Stimulated activated CD8-positive, alpha-beta memory T cell treated with anti-CD3 and anti-CD28 coated beads, Interleukin-15, amount 100 ng/mL, for 48 hours (primary cell): ENCODE data around the gene EVX2.

Source experiments
- DNase-seq, 2 donors: peaks; one replicate each; pipeline ENCODE4 v3.0.0-alpha.2; 2020; ENCODE audit warnings: low read depth in 2 of 2

The EVX2 gene

DNA sequence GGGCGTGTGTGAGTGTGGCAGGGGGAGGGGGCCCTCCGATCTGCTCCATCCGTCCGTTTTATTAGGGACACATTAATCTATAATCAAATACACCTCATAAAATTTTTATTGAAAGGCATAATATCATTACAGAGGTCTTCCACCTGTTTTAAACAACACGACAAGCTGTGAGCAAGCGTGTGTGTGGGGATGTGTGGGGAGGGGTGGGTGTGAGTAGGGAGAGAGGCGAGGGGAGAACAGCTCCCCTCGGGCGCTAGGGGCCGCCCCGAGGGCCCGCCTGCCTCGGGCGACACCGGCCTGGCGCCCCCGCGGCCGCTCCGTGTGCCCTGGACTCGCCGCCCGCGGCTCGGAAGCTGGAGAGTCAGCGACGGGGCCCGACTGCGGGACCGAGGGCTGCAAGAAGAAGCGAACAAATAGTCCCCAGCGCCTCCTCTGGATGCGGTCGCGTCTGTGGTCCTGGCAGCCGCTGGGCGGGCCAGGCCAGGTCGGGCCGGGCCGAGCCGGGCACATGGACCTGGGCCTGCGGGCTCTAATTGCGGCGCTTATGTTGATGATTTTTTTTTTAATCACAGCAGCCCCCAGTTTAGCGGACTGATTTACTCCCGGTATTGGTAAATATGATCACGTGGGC is 38.4 kb upstream of the EVX2 start:
- DNase-seq = no peak

DNA sequence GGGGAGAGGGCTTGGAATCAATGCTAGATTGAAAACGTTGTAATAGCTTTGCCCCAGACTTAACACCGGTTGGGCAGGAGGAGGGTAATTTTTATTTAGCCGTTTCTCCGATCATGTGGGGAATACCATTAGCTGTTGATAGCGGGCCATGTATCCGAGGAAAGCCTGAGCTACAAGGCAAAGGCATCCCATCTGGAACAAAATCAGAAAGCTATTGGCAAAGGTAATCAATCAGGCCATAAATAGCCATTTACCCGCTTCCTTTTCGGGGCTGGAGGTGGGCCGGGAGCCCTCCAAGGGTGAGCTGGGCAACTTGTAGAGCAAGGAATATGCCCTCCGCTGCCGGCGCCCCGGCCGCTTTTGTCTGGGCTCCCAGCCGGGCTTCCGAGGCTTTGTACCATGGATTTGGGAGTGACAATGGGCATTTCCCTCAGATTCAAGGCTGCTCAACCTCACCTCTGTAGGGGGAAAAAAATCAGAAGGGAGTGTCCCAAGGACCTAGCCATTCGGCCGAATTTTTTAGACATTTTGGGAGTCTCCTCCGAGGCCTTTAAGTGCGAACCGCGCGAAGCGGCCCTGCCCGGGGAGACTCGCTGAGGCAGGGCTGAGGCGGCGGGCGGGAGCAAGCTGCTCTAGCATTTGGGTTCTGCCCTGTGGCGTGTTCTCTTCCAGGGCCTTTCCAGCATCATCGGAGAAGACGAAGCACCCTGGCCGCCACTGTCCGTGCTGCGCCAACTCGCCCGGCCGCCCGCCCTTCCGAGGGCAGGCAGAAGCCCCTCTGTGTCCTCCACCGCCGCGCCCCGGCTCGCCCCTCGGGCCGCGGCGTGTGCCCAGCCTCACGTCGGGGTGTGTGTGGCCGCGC is 37.7 kb upstream of the EVX2 start:
- DNase-seq = no peak

DNA sequence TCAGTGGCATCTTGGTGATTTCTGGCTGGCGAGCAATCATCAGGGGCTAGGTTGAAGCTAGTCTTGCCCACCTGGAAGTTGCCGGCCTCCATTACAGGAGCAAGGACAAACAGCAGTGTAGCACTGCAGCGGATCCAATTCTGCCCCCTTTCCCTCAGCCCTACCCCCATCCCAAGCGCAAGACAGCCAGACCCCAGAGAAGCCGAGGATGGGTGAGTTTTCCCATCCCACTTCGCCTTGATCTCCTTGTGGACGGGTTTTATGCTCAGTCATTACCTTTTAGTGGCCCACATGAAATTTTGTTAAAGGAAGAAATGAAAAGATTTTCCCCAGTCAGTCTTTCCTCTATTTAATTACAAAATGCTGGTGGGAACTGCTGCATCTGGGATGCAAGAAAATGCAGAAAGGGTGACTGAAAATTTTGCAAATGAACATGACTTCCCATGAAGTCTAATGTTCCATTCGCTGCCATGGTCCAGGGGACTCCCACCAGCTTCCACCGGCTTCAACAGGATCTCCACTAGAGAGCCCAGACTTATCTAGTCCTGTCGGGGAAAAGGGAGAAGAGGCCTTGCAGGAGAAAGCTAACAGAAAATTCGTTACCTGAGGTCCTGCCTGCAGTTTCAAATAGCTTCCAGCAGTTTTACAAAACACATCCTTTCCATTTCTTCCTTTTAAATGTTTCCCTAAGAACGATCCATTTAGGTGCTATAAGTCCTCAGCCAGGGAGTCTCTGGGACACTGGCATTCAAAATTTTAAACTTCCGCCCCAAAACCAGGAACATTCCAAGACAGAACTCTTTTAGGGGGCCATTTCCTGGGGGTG is 36.8 kb upstream of the EVX2 start:
- DNase-seq = no peak

DNA sequence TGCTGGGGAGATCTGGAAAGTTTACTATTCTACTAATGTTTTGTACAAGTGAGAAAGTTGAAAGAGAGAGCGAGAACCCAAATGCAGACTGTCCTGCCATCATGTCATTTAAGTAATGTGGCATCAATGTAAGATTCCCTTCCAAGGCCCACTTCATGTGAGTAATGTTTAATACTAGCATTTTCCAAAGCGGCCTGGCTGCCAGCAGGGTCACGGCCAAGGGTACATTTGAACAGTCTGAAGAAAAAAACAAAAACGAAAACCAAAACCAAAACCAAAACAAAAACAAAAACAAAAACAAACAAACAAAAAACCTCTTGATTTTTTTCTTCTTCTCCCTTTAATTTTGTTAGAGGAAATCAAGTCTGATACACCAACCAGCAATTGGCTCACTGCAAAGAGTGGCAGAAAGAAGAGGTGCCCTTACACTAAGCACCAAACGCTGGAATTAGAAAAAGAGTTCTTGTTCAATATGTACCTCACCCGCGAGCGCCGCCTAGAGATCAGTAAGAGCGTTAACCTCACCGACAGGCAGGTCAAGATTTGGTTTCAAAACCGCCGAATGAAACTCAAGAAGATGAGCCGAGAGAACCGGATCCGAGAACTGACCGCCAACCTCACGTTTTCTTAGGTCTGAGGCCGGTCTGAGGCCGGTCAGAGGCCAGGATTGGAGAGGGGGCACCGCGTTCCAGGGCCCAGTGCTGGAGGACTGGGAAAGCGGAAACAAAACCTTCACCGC is 35.0 kb upstream of the EVX2 start:
- no peak for DNase-seq

DNA sequence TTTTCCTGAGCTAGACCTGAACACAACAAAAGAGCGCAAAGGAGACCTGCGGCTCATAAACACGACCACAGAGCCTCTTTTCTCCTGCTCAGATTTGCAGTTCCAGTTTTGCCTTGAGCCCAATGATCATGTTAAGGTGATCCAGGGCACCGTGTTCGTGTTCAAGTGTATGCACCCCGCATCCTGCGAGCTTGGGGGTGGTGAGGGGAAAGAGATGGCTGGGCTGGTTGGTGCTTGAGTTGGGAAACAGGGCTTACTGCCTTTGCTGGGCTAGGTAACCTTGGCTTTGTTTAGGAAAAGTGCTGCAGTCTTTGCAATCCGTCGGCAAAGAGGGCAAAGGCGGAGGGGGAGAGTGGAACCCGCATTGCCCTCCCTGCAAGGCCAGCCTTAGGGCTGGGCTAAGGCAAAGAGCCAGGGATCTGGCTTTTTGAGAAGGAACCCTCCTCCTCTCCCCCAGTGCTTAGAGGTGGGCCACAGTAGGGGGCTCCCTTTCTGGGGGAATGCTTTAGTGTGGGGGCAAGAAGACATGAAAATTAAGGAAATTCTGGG is 34.1 kb upstream of the EVX2 start:
- DNase-seq = no peak

DNA sequence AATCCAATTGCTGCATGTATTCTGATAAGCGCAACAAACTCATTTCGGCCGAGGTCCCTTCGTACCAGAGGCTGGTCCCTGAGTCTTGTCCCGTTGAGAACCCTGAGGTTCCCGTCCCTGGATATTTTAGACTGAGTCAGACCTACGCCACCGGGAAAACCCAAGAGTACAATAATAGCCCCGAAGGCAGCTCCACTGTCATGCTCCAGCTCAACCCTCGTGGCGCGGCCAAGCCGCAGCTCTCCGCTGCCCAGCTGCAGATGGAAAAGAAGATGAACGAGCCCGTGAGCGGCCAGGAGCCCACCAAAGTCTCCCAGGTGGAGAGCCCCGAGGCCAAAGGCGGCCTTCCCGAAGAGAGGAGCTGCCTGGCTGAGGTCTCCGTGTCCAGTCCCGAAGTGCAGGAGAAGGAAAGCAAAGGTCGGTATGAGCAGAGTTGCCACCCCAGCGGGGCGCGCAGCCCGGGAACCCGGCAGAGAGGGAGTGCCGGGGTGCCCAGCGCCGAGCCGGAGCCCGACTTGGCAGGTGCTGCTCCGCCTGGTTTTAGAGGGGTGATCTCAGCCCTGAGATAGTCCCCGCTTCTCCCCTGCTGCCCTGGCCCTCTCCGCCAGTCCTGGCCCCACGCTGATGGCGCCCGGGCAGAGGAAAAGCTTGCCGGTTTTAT is 33.5 kb upstream of the EVX2 start:
- DNase-seq = no peak

DNA sequence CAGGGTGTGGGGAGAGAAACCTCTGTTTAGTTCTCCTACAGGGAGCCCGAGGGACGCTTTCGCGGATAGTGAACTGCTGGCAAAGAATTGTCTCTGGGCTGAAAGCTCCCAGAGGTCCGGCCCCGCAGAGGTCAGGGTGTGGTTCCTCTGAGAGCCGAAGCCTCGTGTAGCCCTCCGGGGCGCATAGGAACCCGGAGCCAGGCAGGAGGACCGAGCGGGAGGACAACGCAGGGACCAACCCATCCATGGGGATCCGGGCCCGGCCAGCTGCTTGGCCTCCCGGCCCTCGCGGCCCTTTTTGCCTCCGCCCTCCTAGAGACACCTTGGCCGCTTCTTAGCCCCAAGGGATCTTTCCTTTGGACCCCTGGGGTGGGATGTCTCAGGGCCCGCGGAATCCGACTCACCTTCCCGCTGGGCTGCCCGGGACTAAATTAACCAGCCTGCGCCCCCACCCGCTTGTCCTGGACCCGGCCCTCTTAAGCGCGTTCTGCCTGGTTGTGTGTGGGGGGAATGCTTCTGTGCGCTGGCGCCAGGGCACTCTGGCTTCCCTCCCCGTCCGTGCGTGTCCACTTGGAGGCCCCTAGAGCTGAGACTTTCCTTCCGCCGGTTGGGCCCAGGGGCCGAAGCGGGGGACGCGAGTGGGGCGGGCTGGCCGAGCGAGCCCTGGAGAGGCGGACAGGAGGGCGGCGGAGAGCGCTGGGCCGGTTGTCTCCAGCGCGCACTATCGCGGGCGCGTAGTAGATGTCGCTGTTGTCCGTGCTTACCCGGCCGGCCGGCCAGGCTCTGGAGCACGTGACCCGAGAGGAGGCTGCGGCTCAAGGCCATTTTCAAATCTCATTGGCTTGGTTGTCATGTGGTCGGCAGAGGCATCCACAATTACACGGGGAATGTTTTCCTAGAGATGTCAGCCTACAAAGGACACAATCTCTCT is 32.4 kb upstream of the EVX2 start, which contains the start of gene HOXD10:
Gene HOXD10, plus strand, starts transcription at position 896 of the 931 bp plus-strand sequence. CDS start 56 bp downstream, outside the sequence.
- no peak for DNase-seq

DNA sequence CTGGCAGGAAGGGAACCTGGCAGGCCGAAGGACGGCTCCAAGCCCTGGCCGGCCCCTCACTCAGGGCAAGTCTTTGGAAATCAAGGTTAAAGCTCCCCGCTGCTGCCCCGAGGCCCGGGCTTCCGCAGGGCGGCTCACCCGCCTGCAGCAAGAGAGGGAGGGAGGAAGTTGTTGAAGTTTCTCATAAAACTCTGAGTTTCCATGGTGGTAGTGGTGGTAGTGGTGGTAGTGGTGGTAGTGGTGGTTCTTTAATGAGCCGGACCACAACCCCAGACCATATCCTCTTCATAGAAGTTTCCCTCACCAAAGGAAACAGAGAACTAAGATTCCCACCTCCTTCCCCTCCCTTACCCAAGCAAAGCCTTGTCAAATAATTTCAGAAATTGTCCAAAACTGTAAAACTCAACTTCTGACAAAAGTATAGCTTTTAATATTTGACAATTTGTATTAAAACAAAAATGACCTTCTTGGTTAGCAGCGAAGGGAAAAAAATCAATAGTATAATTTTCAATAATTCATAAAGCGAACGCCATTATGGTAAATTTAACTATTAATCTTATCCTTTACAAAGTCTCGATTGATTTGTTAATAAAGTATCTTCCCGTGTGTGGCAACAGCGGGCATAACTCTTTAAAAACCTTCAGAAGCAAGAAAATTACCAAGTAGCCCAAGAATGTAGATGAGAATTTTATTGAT is 31.3 kb upstream of the EVX2 start:
- no peak for DNase-seq

DNA sequence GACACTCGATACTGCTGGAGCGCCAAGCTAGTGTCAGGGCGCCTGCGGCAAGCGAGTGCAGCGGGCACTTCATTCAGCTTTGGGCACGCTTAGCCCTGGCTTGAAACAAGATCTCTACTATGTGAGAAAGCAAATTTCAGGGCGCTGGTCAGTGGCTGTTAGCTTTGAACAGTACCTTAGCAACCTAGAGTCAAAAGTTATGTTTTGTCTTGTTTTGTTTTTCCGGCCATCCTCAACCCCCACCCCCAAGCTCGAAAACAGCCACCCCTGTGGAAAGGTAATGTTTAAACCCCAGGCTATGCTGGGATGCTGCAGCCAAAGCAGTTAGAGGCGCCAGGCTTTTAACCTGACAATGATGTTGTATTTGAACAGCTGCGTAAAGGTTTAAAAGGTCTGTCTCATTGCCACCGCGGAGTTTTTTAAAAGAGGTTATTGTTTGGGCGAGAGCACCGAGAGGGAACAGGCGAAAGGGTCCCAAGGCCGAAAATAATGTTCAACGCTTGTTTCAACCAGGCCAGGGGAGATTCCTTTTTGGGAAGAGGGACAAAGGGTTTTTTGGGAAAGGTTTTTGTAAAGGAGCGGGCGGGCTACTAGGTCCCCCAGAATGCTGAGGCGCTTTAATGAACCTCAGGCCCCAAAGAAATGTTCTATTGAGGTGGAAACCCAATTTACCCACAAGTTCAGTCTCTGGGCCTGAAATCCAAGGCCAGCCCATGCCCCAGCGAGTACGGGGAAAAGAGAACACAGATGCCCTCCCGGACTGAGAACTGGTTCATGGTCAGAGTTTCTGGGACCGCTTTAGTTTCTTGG is 30.6 kb upstream of the EVX2 start:
- no peak for DNase-seq

DNA sequence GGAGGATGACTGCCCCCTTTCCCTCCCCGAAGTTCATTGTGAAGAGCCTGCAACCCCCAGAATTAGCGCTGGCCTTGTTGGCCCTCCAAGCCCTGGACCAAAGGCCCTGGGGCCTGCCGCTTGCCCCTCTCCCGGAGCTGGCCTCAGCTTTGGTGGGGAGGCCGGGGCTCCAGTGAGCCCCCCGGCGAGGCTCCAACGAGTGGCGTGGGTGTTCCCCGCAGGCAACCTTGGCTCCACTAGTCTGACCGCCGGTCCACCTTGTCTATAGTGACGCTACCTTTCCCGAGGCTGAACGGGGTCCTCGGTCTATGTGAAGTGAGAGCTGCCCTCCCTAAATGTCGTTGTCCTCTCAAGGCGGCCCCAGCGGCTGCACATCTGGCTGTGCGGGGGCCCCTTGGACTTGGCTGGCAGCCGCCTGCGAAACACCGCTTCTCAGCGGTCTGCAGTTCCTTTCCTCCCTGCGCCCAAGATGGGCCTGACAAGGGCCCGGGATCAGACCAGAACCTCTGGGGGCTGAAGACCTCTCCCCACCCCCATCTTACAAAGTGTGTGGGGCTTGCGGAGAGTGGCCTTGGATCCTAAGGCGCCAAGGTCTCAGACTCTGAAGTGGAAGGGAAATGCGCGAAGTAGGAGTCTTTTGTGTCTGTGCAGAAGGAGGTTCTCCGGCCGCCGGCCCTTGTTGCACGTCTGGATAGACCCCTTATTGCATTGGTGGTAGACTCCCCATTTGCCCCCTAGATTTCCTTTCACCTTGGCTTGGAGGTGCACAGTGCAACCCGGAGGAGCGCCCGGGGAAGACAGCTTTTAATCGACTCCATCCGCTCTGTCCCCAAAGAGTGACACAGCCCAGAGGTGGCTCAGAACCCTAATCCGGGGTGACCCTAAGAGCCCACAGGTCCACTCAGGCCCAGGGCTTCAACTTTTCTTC is 28.9 kb upstream of the EVX2 start:
- DNase-seq = no peak

DNA sequence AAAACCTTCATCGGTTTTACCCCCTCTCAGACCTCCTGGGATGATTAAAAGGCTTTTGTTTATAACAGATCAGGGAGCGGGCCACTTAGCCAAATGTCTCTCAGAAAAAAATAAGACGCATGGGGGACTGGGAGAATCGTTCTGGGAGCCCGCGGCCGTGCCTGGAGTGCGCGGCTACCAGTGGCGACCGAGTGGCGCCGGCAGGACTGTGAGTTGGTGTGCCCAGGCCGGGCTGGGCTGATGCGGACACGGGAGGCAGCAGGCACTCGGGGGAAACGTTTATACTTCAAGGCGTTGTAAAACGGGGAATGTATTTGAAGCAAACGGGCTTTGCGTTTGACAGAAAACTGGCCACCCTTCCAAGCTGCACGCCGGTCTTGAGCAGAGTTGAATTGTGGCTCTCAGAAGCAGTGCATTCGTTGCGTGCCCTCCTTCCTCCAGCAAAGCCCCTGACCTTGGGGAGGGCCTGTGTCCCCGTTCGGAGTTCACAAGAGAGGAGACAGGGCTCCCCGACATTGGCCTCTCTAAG is 28.1 kb upstream of the EVX2 start:
- DNase-seq = no peak

DNA sequence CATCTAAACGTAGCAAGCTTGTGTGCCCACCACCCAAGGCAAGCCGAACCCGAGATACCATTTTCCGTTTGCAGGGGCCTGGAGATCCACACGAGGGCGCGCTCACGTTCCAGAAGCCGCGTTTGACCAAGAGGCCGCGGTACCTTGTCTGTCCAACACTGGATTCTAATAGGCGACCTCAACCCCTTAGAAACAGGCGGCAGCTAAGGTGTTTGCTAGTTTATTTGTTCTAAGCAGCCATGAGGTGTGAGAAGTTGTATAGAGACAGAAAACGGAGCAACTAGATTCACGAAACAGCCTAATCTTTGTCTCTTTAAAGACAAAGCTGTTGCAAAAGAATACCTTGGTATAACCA is 27.5 kb upstream of the EVX2 start:
- no peak for DNase-seq

DNA sequence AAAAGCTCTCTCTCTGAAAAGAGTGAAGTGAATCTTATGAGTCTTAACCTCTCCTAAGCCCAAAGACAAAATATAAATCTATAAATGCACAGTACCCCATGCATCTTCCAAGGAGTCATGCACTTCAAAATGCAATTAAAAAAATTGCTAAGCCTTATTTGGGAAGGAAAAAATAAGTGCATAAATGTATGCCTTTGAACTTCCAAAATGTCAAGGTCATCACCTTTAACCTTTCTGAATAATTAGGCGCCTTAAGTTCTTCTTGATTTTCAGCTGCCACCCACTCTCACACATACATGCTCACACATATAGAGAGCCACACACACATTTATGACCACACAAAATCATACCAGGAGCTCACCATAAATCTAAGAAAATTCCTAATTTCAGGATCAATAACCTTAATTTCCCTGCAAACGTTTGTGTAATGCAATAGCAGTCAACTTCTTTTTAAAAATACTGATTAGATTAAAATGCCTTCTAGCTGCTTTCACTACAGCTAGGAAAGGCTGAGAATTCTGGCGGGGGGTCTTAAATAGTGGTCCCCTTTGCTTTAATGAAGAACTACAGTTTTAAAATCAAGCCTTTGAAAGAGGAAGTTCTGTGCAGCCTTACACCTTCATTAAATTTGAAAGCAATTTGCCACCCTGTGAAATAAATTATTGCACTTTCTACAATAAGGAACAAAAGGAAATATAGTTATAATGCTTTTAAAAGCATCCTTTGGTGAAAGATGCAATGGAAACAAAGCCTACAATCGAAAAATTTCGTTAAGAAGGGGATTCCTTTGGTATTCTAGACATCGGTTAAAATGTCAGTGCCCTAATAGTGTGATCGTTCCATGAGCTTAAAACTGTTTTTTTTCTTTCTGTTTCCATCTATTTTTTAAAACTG is 26.9 kb upstream of the EVX2 start:
- no peak for DNase-seq

DNA sequence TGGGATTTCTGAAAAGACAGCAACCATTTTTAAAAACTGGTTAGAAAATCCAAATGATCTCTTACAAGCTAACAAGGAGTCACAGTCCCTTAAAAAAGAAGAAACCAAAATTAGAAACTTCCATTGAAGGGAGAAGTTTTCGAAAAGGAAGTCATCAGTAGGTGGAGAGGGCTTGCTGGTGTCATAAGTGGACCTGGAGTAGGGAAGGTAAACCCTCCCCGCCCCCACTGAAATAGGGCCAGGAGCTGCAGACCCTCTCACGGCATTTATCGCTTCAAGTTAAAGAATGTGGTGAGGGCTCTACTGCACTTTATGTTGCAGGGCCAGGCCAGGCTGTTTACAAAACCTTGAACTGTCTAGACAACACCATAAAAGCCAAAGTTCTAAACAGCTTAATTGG is 26.2 kb upstream of the EVX2 start:
- DNase-seq = no peak

DNA sequence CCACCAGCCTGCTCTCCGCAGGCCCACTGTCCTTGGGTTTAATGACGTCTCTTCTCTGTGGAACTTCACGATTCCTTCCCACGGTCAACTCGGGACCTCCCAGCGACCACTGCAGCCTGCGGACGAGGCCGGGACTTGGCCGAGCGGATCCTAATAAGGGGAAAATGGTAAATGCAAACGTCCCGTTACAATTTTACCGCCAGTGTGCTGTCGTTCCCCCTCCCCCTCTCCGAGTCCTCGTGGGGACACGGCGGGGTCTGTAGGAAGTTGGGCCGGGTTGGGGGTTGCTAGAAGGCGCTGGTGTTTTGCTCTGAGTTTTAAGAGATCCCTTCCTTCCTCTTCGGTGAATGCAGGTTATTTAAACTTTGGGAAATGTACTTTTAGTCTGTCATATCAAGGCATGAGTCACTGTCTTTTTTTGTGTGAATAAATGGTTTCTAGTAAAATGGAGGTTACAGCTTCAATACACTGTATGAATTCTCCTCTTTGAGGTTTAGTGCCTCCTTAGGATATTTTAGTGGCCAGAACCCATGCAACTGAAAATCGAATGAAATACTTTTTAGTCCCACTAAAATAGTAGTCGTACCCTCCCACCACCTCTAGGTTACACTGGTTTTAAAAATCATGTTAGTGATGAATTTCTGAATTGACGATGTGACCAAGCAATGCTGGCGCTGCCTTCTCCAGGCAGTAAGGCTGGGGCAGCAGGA is 25.6 kb upstream of the EVX2 start:
- DNase-seq = no peak
